ENCODE data around the gene CRYAB. TPM values are rescaled to one million over a fixed set of nuclear protein-coding genes. Genes with fewer than 3 reads are reported as not detected.
"Not testable (repeated sequence)": the region's sequence is repeated elsewhere in the genome, so short reads cannot be mapped to it uniquely, and the experiment has no call there.

CRYAB gene
- total RNA-seq, 8 experiments from 2014 or later: 0.46 to 336 (median 29.1) TPM

DNA sequence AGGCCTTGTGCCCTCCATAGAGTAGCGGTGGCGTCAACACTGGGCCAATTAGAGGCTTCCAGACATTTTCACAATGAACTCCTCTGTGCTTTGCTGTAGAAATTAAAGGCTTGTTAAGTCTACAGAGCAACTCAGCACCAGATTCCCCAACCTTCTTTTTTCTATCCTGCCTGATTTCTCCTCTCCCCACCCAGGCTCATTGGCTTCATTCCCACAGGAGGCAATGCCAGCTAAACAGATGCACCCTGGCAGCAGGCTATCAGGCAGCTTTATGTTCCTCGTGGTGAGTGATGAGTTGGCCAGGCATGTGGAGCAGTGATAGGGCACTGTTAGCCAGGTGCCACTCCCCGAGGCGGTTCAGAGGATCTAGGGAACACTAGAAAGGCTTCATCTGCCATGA is 30.4 kb upstream of the CRYAB start:
- 47 to 93% (median 87%) methylated on average over 2 to 5 of the region's 5 CpGs; no CpG with 5 or more reads in 4 of the 10 experiments for WGBS, 10 experiments
- Histone ChIP-seq H3K4me1 (replicated peaks in 1 of 2) (peaks cover 15 to 29% of the 10 kb centered on the region in 2 donors), H3K4me3 (no peak overlapping the region), H3K27ac (no peak overlapping the region)
- no peak for ATAC-seq (replicated peaks in 6 of 8)
- in situ Hi-C loops (cut with MboI; ENCODE audit: low pct_unique_long_range_greater_than_20kb in 2 of 9, low sequenced_read_pairs in 9 of 9, unreplicated experiment in 9 of 9): no loop called here

- 33 to 100% (median 90%) methylated on average over 1 to 3 of the region's 4 CpGs for WGBS, 10 experiments
- Histone ChIP-seq H3K27ac (no peak overlapping the region), H3K4me3 (no peak overlapping the region), H3K4me1 (replicated peaks in 1 of 2) (peaks cover 26 to 44% of the 10 kb centered on the region in 2 donors)
- in situ Hi-C loops (cut with MboI; ENCODE audit: low pct_unique_long_range_greater_than_20kb in 2 of 9, low sequenced_read_pairs in 9 of 9, unreplicated experiment in 9 of 9): no loop called here
- no peak for ATAC-seq (replicated peaks in 6 of 8)
Observed at GRCh38 chr11:111939836-111940604, 28.4 kb upstream of the CRYAB start.

DNA sequence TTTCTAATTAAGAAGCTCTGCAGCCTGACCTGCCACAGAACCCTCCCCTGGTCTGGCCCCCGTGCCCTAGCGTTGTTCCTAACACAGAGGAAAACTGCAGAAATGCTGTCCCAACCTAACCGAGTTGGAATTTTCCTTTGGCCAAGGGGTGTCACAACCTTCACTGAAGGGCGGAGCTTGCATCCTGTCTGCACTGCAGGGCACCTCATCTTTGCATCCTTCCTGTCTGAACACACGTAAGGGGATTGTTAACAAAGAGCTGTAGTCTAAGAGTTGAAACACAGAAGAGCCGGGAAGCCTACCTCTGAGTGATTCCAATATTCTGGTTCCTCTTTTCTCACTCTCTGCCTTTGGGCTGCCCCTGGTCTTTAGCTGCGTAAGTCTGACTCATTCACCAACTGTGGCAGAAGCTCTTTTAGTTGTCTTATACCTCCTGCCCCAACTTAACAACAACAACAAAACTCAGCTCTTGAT is 27.2 kb upstream of the CRYAB start:
- Histone ChIP-seq H3K4me3 (peak overlapping the region in 3 of 5 donors; percentile 3 to 40 (median 40)), H3K27ac (no peak overlapping the region), H3K4me1 (replicated peaks in 1 of 2) (peaks cover 27 to 47% of the 10 kb centered on the region in 2 donors)
- WGBS, 10 experiments: 0 to 60% (median 40%) methylated on average over 1 to 6 of the region's 7 CpGs; no CpG with 5 or more reads in 1 of the 10 experiments
- in situ Hi-C loops (cut with MboI; ENCODE audit: low pct_unique_long_range_greater_than_20kb in 2 of 9, low sequenced_read_pairs in 9 of 9, unreplicated experiment in 9 of 9): no loop called here
- ATAC-seq (replicated peaks in 6 of 8): peak in 2 of 8 experiments; percentile 9 to 11

GRCh38 chr11:111937844-111938243 is 26.3 kb upstream of the CRYAB start:
- H3K4me1 ChIP-seq (replicated peaks in 1 of 2): peaks cover 27 to 47% of the 10 kb centered on the region in 2 donors
- WGBS, 10 experiments: 0 to 80% (median 68%) methylated on average over 1 to 6 of the region's 7 CpGs; no CpG with 5 or more reads in 5 of the 10 experiments
- H3K4me3 ChIP-seq: peak overlapping the region; percentile 34 to 40 (median 37)
- peak overlapping the region; percentile 1 to 19 for H3K27ac ChIP-seq
- in situ Hi-C loops (cut with MboI; ENCODE audit: low pct_unique_long_range_greater_than_20kb in 2 of 9, low sequenced_read_pairs in 9 of 9, unreplicated experiment in 9 of 9): no loop called here
- peak in 1 of 8 experiments; percentile 3 for ATAC-seq (replicated peaks in 6 of 8)

DNA sequence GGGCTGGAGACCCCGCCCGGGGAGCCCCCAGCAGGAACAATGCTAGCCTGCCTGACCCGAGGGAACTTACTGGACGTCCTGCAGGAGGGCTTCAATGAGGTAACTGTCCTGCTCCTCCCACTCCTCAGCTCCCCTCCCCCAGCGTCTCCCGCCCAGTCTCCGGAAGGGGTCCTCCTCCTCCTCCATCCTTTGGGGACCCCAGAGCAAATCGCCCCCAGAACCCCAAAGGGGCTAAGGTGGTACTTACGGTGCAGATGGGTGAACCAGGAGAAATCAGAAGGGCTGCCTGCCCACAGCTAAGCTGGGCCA is 25.8 kb upstream of the CRYAB start:
- Histone ChIP-seq H3K4me3 (peak overlapping the region; percentile 34 to 40 (median 37)), H3K27ac (peak overlapping the region; percentile 1 to 19), H3K4me1 (replicated peaks in 1 of 2) (peaks cover 27 to 47% of the 10 kb centered on the region in 2 donors)
- 20% methylated on average over 1 of the region's 9 CpGs; no CpG with 5 or more reads in 9 of the 10 experiments for WGBS, 10 experiments
- peak in 1 of 8 experiments; percentile 6 for ATAC-seq (replicated peaks in 6 of 8)
- in situ Hi-C loops (cut with MboI; ENCODE audit: low pct_unique_long_range_greater_than_20kb in 2 of 9, low sequenced_read_pairs in 9 of 9, unreplicated experiment in 9 of 9): no loop called here

DNA sequence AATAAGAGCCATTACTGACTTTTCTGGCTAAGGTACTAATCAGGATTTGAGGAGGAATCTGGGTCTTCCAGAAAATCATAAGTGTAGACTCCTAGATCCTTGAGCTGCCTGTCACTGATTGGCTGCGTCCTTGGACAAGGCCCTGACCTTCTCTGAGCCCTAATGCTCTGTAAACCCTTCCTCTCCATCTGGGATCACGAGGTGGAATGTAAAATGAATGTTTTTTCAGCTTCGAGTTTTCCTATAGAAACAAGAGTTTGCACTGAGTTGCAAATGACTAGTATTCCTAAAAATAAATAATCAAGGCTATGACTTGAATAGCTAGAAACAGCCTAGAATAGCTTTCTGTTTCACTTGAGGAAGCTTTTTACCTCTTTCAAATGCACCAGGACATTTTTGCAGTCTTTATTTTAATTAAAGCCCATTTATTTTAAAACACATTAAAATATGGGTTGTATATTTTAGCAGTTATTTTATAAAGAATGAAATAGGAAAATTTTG is 24.5 kb upstream of the CRYAB start:
- Histone ChIP-seq H3K4me3 (peak overlapping the region; percentile 34 to 40 (median 37)), H3K27ac (no peak overlapping the region), H3K4me1 (replicated peaks in 1 of 2) (peaks cover 27 to 47% of the 10 kb centered on the region in 2 donors)
- in situ Hi-C loops (cut with MboI; ENCODE audit: low pct_unique_long_range_greater_than_20kb in 2 of 9, low sequenced_read_pairs in 9 of 9, unreplicated experiment in 9 of 9): no loop called here
- no peak for ATAC-seq (replicated peaks in 6 of 8)
- 0 to 63% (median 37%) methylated on average over 1 to 3 of the region's 3 CpGs; no CpG with 5 or more reads in 2 of the 10 experiments for WGBS, 10 experiments

DNA sequence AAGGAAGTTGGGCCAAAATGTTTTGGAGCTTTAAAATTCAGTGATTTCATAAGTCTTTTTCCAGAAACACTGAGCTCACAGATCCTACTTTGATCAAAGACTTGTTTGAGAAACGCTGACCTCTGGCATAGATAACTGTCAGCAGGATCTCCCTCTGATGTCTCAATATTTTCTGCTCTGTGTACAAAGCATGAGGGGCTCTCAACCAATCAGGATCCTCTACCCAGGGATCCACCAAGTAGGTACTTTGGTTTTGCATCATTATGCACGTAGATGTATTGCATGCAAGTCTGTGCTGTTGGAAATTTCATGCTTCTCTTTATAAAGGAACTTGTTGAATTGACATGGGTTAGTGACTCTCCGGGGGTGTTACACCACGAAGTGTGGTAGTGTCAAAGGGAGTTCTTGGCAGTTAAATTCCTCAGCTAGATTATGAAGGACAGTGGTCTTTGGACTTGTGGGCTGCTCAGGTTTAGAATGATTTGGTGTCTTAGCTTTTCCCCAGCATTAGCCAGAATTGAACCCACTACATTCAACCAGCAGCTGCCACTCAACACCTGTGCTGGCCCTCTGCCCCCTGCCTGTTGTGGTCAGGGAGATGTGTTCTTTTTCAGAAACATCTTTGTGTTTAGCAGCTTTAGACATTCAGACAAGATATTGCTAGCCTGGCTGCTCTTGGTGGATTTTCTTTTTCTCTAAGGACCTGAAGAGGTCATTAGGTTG is 23.9 kb upstream of the CRYAB start:
- peaks cover 27 to 47% of the 10 kb centered on the region in 2 donors for H3K4me1 ChIP-seq (replicated peaks in 1 of 2)
- no peak overlapping the region for H3K4me3 ChIP-seq
- no peak for ATAC-seq (replicated peaks in 6 of 8)
- in situ Hi-C loops (cut with MboI; ENCODE audit: low pct_unique_long_range_greater_than_20kb in 2 of 9, low sequenced_read_pairs in 9 of 9, unreplicated experiment in 9 of 9): no loop called here
- no peak overlapping the region for H3K27ac ChIP-seq
- 34 to 88% (median 66%) methylated on average over 1 to 4 of the region's 4 CpGs; no CpG with 5 or more reads in 5 of the 10 experiments for WGBS, 10 experiments

DNA sequence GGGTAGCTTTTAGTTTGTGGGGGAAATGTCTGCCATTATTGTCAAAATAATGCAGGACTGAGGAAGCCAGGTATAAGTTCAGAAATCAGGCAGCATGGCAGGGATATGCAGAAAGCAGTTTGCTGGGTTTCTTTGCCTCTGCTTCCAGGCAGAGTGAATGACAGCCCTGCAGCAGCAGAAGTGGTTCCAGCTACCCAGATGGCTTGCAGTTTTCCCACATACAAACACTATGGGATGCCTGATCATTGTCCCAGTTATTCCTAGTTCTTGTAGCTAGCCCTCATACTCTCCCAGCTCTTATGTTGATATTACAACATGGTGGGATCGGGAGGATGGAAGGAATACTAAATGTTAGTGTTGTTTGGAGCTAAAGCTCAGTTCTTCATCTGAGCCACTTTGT is 22.7 kb upstream of the CRYAB start:
- no peak for ATAC-seq (replicated peaks in 6 of 8)
- peaks cover 29 to 37% of the 10 kb centered on the region in 2 donors for H3K4me1 ChIP-seq (replicated peaks in 1 of 2)
- in situ Hi-C loops (cut with MboI; ENCODE audit: low pct_unique_long_range_greater_than_20kb in 2 of 9, low sequenced_read_pairs in 9 of 9, unreplicated experiment in 9 of 9): no loop called here
- no peak overlapping the region for H3K27ac ChIP-seq
- no peak overlapping the region for H3K4me3 ChIP-seq
- 67 to 100% (median 89%) methylated on average over 1 of the region's 1 CpG; no CpG with 5 or more reads in 4 of the 10 experiments for WGBS, 10 experiments

- Histone ChIP-seq H3K27ac (no peak overlapping the region), H3K4me3 (no peak overlapping the region), H3K4me1 (replicated peaks in 1 of 2) (peaks cover 27 to 32% of the 10 kb centered on the region in 2 donors)
- in situ Hi-C loops (cut with MboI; ENCODE audit: low pct_unique_long_range_greater_than_20kb in 2 of 9, low sequenced_read_pairs in 9 of 9, unreplicated experiment in 9 of 9): no loop called here
- peak in 1 of 8 experiments; percentile 9 for ATAC-seq (replicated peaks in 6 of 8)
- 0 to 100% (median 80%) methylated on average over 1 of the region's 1 CpG; no CpG with 5 or more reads in 1 of the 10 experiments for WGBS, 10 experiments
Observed at GRCh38 chr11:111933872-111934271, 22.3 kb upstream of the CRYAB start.

DNA sequence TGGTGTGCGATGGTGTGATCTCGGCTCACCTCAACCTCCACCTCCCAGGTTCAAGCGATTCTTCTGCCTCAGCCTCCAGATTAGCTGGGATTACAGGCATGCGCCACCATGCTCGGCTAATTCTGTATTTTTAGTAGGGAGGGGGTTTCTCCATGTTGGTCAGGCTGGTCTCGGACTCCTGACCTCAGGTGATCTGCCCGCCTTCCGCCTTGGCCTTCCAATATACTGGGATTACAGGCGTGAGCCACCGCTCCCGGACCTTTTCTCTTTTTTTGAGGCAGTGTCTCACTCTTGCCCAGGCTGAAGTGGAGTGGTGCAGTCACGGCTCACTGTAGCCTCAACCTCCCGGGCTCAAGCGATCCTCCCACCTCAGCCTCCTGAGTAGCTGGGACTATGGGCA is 21.6 kb upstream of the CRYAB start:
- ATAC-seq (replicated peaks in 6 of 8); in situ Hi-C loops (cut with MboI; ENCODE audit: low pct_unique_long_range_greater_than_20kb in 2 of 9, low sequenced_read_pairs in 9 of 9, unreplicated experiment in 9 of 9); H3K27ac ChIP-seq; H3K4me3 ChIP-seq: not testable (repeated sequence)
- H3K4me1 ChIP-seq (replicated peaks in 1 of 2): peaks cover 21 to 26% of the 10 kb centered on the region in 2 donors
- 79 to 100% (median 96%) methylated on average over 2 to 11 of the region's 14 CpGs; no CpG with 5 or more reads in 3 of the 10 experiments for WGBS, 10 experiments

DNA sequence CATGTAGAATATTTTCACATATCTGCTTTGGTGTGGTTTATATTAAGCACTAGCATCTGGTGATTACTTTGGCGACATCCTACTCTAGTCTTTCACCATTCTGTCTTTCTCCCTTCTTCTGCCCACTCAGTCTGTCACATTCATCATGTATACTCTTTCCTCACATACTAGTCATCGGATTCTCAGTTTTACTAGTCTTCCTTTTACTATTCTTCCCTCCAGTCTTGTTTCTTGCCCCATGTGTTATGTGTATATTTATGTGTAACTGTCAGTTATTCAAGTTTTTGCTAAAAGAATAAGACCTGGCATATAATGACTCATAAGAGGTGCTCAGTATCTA is 21.0 kb upstream of the CRYAB start:
- 32 to 100% (median 100%) methylated on average over 1 to 2 of the region's 2 CpGs for WGBS, 10 experiments
- Histone ChIP-seq H3K4me3 (no peak overlapping the region), H3K27ac (no peak overlapping the region), H3K4me1 (replicated peaks in 1 of 2) (peaks cover 22 to 26% of the 10 kb centered on the region in 2 donors)
- ATAC-seq (replicated peaks in 6 of 8): no peak
- in situ Hi-C loops (cut with MboI; ENCODE audit: low pct_unique_long_range_greater_than_20kb in 2 of 9, low sequenced_read_pairs in 9 of 9, unreplicated experiment in 9 of 9): no loop called here

DNA sequence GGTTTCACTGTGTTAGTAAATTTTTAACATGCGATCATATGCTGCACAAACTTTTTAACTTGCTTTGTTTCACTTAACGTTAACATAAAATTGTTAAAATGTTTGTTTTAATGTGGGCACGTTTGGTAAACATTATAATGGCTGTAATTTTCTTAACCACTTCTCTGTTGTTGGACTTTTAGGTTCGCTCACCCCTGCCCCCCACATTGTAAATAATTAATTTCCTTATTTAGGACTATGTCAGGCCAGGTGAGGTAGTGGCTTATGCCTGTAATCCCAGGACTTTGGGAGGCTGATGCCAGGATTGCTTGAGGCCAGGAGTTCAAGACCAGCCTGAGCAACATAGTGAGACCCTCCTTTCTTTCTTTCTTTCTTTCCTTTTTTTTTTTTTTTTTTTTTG is 18.9 kb upstream of the CRYAB start:
- ATAC-seq (replicated peaks in 6 of 8): no peak
- no peak overlapping the region for H3K27ac ChIP-seq
- 10 to 100% (median 75%) methylated on average over 2 to 4 of the region's 4 CpGs; no CpG with 5 or more reads in 1 of the 10 experiments for WGBS, 10 experiments
- in situ Hi-C loops (cut with MboI; ENCODE audit: low pct_unique_long_range_greater_than_20kb in 2 of 9, low sequenced_read_pairs in 9 of 9, unreplicated experiment in 9 of 9): no loop called here
- H3K4me3 ChIP-seq: no peak overlapping the region
- peaks cover 19 to 21% of the 10 kb centered on the region in 2 donors for H3K4me1 ChIP-seq (replicated peaks in 1 of 2)
